Kidney (tissue), 14 donors: Measurements from ENCODE around the gene MYO9B. TPM values are rescaled to one million over a fixed set of nuclear protein-coding genes. Genes with fewer than 3 reads are reported as not detected.

Experiments used
- DNase-seq, 5 donors: peaks; one replicate each; pipeline ENCODE4 v3.0.0-alpha.2; 2013 to 2020
- FAIRE-seq: peaks from 2 replicates; lab custom pipeline; 2012; peaks lifted over from hg19 to GRCh38; lab: Jason Lieb, UNC
- H3K27ac ChIP-seq, 2 donors: one replicate each; pipeline ENCODE4 v1.7.0; 2013; ENCODE audit warnings: low read depth in 2 of 2, low read length in 2 of 2, inconsistent platforms in 1 of 2
- H3K27me3 ChIP-seq: one replicate; pipeline ENCODE4 v1.7.1; 2013; ENCODE audit warnings: low read length, inconsistent platforms; ENCODE audit not compliant: control insufficient read depth, insufficient read depth
- H3K36me3 ChIP-seq, 3 donors: one replicate each; pipeline versions ENCODE4 v1.7.0 to v1.7.1; 2013; ENCODE audit warnings: low read length in 3 of 3, control low read depth in 1 of 3, inconsistent platforms in 1 of 3; ENCODE audit not compliant: insufficient read depth in 3 of 3, control insufficient read depth in 2 of 3
- H3K4me1 ChIP-seq, 3 donors: one replicate each; pipeline versions ENCODE4 v1.7.0 to v1.7.1; 2013; ENCODE audit warnings: low read length in 3 of 3, inconsistent platforms in 1 of 3, low read depth in 1 of 3; ENCODE audit not compliant: control insufficient read depth in 2 of 3, insufficient read depth in 2 of 3
- H3K4me3 ChIP-seq, 3 donors: one replicate each; pipeline versions ENCODE4 v1.7.0 to v1.8.1; 2013; ENCODE audit warnings: low read length in 3 of 3, control low read depth in 1 of 3, inconsistent platforms in 1 of 3
- H3K9ac ChIP-seq, 3 donors: one replicate each; pipeline versions ENCODE4 v1.7.0 to v1.7.1; 2013; ENCODE audit warnings: low read length in 3 of 3, control low read depth in 1 of 3, inconsistent platforms in 1 of 3
- H3K9me3 ChIP-seq, 3 donors: one replicate each; pipeline versions ENCODE4 v1.7.0 to v1.7.1; 2013; ENCODE audit warnings: low read length in 3 of 3, control low read depth in 1 of 3, inconsistent platforms in 1 of 3; ENCODE audit not compliant: control insufficient read depth in 2 of 3, insufficient read depth in 1 of 3
- CTCF ChIP-seq: IDR thresholded peaks from 3 replicates; pipeline ENCODE4 v1.5.1; 2012; ENCODE audit warnings: mild to moderate bottlenecking, moderate library complexity, borderline replicate concordance; ENCODE audit not compliant: insufficient read depth; ENCODE audit errors: extremely low read depth
- intact Hi-C: fragments of 100-400 bp; cut with DNase I; formaldehyde crosslinking; loops from one replicate; pipeline ENCODE4 v1.11.1; 2022
- polyA plus RNA-seq: library from polyadenylated mRNA; stranded (reverse); fragments of 350-450 nt; fragmentation: Illumina TruSeq; extraction: RNeasy Lipid Tissue Mini Kit (QIAGEN cat#74804); gene quantifications from one replicate; pipeline ENCODE4 v1.2.3, GENCODE V29; 2014; ENCODE audit warnings: low read depth, low replicate concordance; ENCODE audit not compliant: insufficient read depth
- total RNA-seq: library from RNA; stranded (reverse); fragmentation: NEBNext Ultra II Directional; extraction: Animal tissue kit (Norgen Biotek cat#: 25700); gene quantifications from one replicate; pipeline ENCODE4 v1.2.1, GENCODE V29; 2021
- donor health status: control.
- donor health status: control.
- donor health status: control.
- donor health status: control.
- donor health status: control.
- donor health status: DM: yes; HTN: yes; CAD: no.
- donor health status: Normal renal cell carcinoma (clear cell type).

Gene MYO9B
- total and polyA plus RNA-seq, 2 donors from 2014 or later, result 14.7 to 68.1 TPM

GRCh38 chr19:17135001-17135853, 59.6 kb downstream of the MYO9B start:
- Histone ChIP-seq H3K27ac (peak overlapping the region; percentile 92 to 94), H3K4me3 (peak overlapping the region; percentile 28 to 35 (median 34)), H3K36me3 (no peaks in the 10 kb centered on the region), H3K4me1 (peaks cover 0 to 13% (median 12%) of the 10 kb centered on the region in 3 donors), H3K9ac (peak overlapping the region; percentile 11 to 77 (median 71)), H3K27me3 (no peaks in the 10 kb centered on the region), H3K9me3 (no peaks in the 10 kb centered on the region)
- DNase-seq, result peak; percentile 96 to 98 (median 97)
- FAIRE-seq, result no peak
- intact Hi-C loops, result no loop called here
- peak; percentile 20 for TF ChIP-seq CTCF

- intact Hi-C loops, result no loop called here
- TF ChIP-seq CTCF, result no peak
- Histone ChIP-seq H3K4me3 (peak overlapping the region in 1 of 3 donors; percentile 35), H3K36me3 (no peaks in the 10 kb centered on the region), H3K27me3 (no peaks in the 10 kb centered on the region), H3K9me3 (no peaks in the 10 kb centered on the region), H3K9ac (peak overlapping the region in 2 of 3 donors; percentile 54 to 71), H3K4me1 (peaks cover 0 to 13% (median 12%) of the 10 kb centered on the region in 3 donors), H3K27ac (peak overlapping the region; percentile 92 to 94)
- FAIRE-seq (no peak), DNase-seq (peak in 1 of 5 donors; percentile 55)
Measured at GRCh38 chr19:17136021-17136420, 60.4 kb downstream of the MYO9B start.

- Histone ChIP-seq H3K36me3 (no peaks in the 10 kb centered on the region), H3K27ac (peak overlapping the region; percentile 92 to 94), H3K9me3 (no peaks in the 10 kb centered on the region), H3K9ac (no peak overlapping the region), H3K4me3 (no peak overlapping the region), H3K27me3 (no peaks in the 10 kb centered on the region), H3K4me1 (peaks cover 0 to 13% (median 12%) of the 10 kb centered on the region in 3 donors)
- intact Hi-C loops, result no loop called here
- no peak for TF ChIP-seq CTCF
- FAIRE-seq, result no peak
- peak in 1 of 5 donors; percentile 51 for DNase-seq
Measured at GRCh38 chr19:17136617-17137016, 61.0 kb downstream of the MYO9B start.
